NCI-H128 (cell line): ENCODE data around the gene XPC.
"Not testable (repeated sequence)": the region's sequence is repeated elsewhere in the genome, so short reads cannot be mapped to it uniquely, and the experiment has no call there.

Experiments
- DNase-seq: peaks from one replicate; lab custom pipeline; 2025; ENCODE audit not compliant: unreplicated experiment; lab: John Stamatoyannopoulos, UW

Gene XPC

GRCh38 chr3:14121859-14122258 is 56.5 kb downstream of the XPC start:
- no peak for DNase-seq

- DNase-seq, result not testable (repeated sequence)
These were observed 57.4 kb downstream of the XPC start for GRCh38 chr3:14120921-14121448.

GRCh38 chr3:14120111-14120920 is 58.1 kb downstream of the XPC start:
- no peak for DNase-seq

- DNase-seq, result no peak
These were observed 58.8 kb downstream of the XPC start for GRCh38 chr3:14119651-14120050.

GRCh38 chr3:14118400-14119381 is 59.7 kb downstream of the XPC start:
- no peak for DNase-seq

- no peak for DNase-seq
These were observed 60.7 kb downstream of the XPC start for GRCh38 chr3:14117468-14118399.

GRCh38 chr3:14113965-14114635 is 64.3 kb downstream of the XPC start:
- DNase-seq, result no peak

- no peak for DNase-seq
These were observed 67.7 kb downstream of the XPC start for GRCh38 chr3:14110699-14111098.

GRCh38 chr3:14109821-14110220 is 68.6 kb downstream of the XPC start:
- not testable (repeated sequence) for DNase-seq

GRCh38 chr3:14097616-14098391 is 80.6 kb downstream of the XPC start:
- no peak for DNase-seq

- DNase-seq, result no peak
These were observed 81.7 kb downstream of the XPC start for GRCh38 chr3:14096742-14097141.
